K562 (cell line): ENCODE data around the gene TRIM62. TPM values are rescaled to one million over a fixed set of nuclear protein-coding genes. Genes with fewer than 3 reads are reported as not detected.
A peak's percentile ranks its signal among the peaks of the same experiment; 100 is the strongest.

Experiments used
- ATAC-seq: fragments of 200-7000 bp; cut with Tn5 transposase; 3 replicates; pipeline ENCODE4 v1.9.1; 2020; ENCODE audit warnings: moderate library complexity
- BruUV-seq: library from RNA; stranded (reverse); fragments of 400-500 nt; replicated peaks from 2 replicates; lab custom pipeline; 2021; lab: Mats Ljungman, UMichigan
- CTCF ChIA-PET: fragments of 300-600 bp; formaldehyde crosslinking; extraction: SDS; loops from one replicate; lab custom pipeline; 2021; ENCODE audit warnings: low intra/inter-chr PET ratio; lab: Yijun Ruan, JAX
- POLR2A ChIA-PET: fragments of 300-600, 350-650 bp; sonication (Branson Sonifier 250); formaldehyde crosslinking; extraction: SDS; loops from one replicate; lab custom pipeline; 2021; ENCODE audit warnings: antibody characterized with exemption, inconsistent platforms; lab: Yijun Ruan, JAX
- DNase-seq, 4 experiments: peaks; one replicate each; pipeline versions ENCODE4 v3.0.0 to v3.0.0-alpha.2; 2011 to 2018; ENCODE audit warnings: low spot score in 3 of 4, mixed read lengths in 3 of 4; ENCODE audit errors: extremely low read depth in 1 of 4
- FAIRE-seq: peaks from 2 replicates; lab custom pipeline; 2011; peaks lifted over from hg19 to GRCh38; lab: Jason Lieb, UNC
- H2AFZ ChIP-seq: 2 replicates; pipeline ENCODE4 v1.6.0; 2011; ENCODE audit warnings: low read depth, low read length, control low read depth, inconsistent platforms
- H3K27ac ChIP-seq: fragments of 200-600 bp; 3 replicates; pipeline ENCODE4 v1.8.0; 2011; ENCODE audit warnings: low read depth, mild to moderate bottlenecking, control low read depth, inconsistent platforms, low read length, moderate library complexity, mixed read lengths; ENCODE audit errors: extremely low read depth
- H3K27me3 ChIP-seq, 2 experiments: fragments of 300-600 bp in 1 of 2; 2 replicates in 1 of 2; 3 replicates in 1 of 2; pipeline versions ENCODE4 v1.6.0 to v1.8.0; 2011; ENCODE audit warnings: inconsistent platforms in 2 of 2, low read length in 2 of 2, mild to moderate bottlenecking in 1 of 2, mixed read lengths in 1 of 2, moderate library complexity in 1 of 2; ENCODE audit not compliant: control insufficient read depth in 2 of 2, insufficient read depth in 2 of 2
- H3K36me3 ChIP-seq: fragments of 300-600 bp; 3 replicates; pipeline ENCODE4 v1.8.0; 2011; ENCODE audit warnings: mild to moderate bottlenecking, low read length, inconsistent platforms; ENCODE audit not compliant: control insufficient read depth, insufficient read depth
- H3K4me1 ChIP-seq, 2 experiments: fragments of 200-600 bp in 1 of 2; replicated peaks in 1 of 2; 2 replicates in 1 of 2; 3 replicates in 1 of 2; pipeline versions ENCODE4 v1.5.1 to v1.8.0; 2011; ENCODE audit warnings: inconsistent platforms in 2 of 2, low read length in 2 of 2, mild to moderate bottlenecking in 1 of 2, mixed read lengths in 1 of 2, moderate library complexity in 1 of 2; ENCODE audit not compliant: control insufficient read depth in 2 of 2, insufficient read depth in 2 of 2
- H3K4me2 ChIP-seq: 2 replicates; pipeline ENCODE4 v1.6.1; 2011; ENCODE audit warnings: low read length, control low read depth, inconsistent platforms, mixed read lengths; ENCODE audit not compliant: insufficient read depth
- H3K4me3 ChIP-seq: fragments of 200-600 bp; sonication (generic), shearing (Covaris generic); 2 replicates; pipeline ENCODE4 v1.5.1; 2016; ENCODE audit warnings: control low read depth, inconsistent platforms
- H3K79me2 ChIP-seq: fragments of 200-600 bp; 3 replicates; pipeline ENCODE4 v1.8.0; 2011; ENCODE audit warnings: low read length, inconsistent platforms; ENCODE audit not compliant: control insufficient read depth, insufficient read depth
- H3K9ac ChIP-seq, 2 experiments: 2 replicates each; pipeline versions ENCODE4 v1.6.0 to v1.6.1; 2011; ENCODE audit warnings: low read depth in 2 of 2, low read length in 2 of 2, control low read depth in 1 of 2, inconsistent platforms in 1 of 2, mild to moderate bottlenecking in 1 of 2, mixed read lengths in 1 of 2; ENCODE audit not compliant: insufficient read depth in 1 of 2
- H3K9me1 ChIP-seq: one replicate; pipeline ENCODE4 v1.6.0; 2011; ENCODE audit warnings: inconsistent platforms, mild to moderate bottlenecking, low read length, moderate library complexity; ENCODE audit not compliant: control insufficient read depth, insufficient read depth
- H3K9me3 ChIP-seq: replicated peaks from 2 replicates; pipeline ENCODE4 v1.5.1; 2011; ENCODE audit warnings: low read depth, low read length, inconsistent platforms; ENCODE audit not compliant: control insufficient read depth, insufficient read depth
- H4K20me1 ChIP-seq: replicated peaks from 2 replicates; pipeline ENCODE4 v1.6.1; 2011; ENCODE audit warnings: low read length, inconsistent platforms, mixed read lengths; ENCODE audit not compliant: control insufficient read depth, insufficient read depth
- EGR1 ChIP-seq: fragments of 450-650 bp; conservative IDR thresholded peaks from 2 replicates; pipeline ENCODE4 v1.6.1; 2017; ENCODE audit warnings: mild to moderate bottlenecking
- ILK ChIP-seq: fragments of 450-650 bp; IDR thresholded peaks from 2 replicates; pipeline ENCODE4 v1.6.1; 2016; ENCODE audit warnings: missing genetic modification characterization, low read depth, mild to moderate bottlenecking, missing compliant biosample characterization, moderate library complexity, borderline replicate concordance
- TBP ChIP-seq: optimal IDR thresholded peaks from 2 replicates; pipeline ENCODE3; 2011; ENCODE audit warnings: low read depth, low read length, improper control_type of control experiment
- ZBTB7A ChIP-seq: IDR thresholded peaks from 2 replicates; pipeline ENCODE4 v1.6.1; 2011; ENCODE audit warnings: low read depth, mild to moderate bottlenecking, low read length, moderate library complexity, borderline replicate concordance; ENCODE audit not compliant: control insufficient read depth
- WGBS: fragments of 100-300 bp; shearing (Covaris generic); methylation state at CpG from one replicate; pipeline ENCODE4 v1.1.6; 2016; ENCODE audit warnings: low coverage, mixed read lengths; ENCODE audit not compliant: insufficient coverage; ENCODE audit errors: missing lambda C conversion rate; 5-methylcytosine and 5-hydroxymethylcytosine counted together
- in situ Hi-C: fragments of 300-500 bp; cut with MboI; formaldehyde crosslinking; loops from 4 replicates; pipeline ENCODE4 v1.15.0; 2018; ENCODE audit warnings: inconsistent platforms, mixed read lengths
- intact Hi-C: fragments of 100-400 bp; cut with micrococcal nuclease; formaldehyde crosslinking; loops from 2 replicates; pipeline ENCODE4 v1.14.2; 2022
- polyA plus RNA-seq, 8 experiments: library from polyadenylated mRNA; depleted of rRNA in 4 of 8; stranded (reverse) in 5 of 8; unstranded in 3 of 8; fragments of >200 nt; fragmentation: Nextera tagmentation in 2 of 8; fragmentation: Illumina TruSeq in 1 of 8; extraction: Ambion mirVana in 2 of 8; extraction: Trizol in 1 of 8; gene quantifications; 2 replicates each; pipeline versions ENCODE4 v1.2.1 to v1.2.3, GENCODE V29; 2011 to 2014; ENCODE audit warnings: inconsistent platforms in 1 of 8, missing spikeins in 1 of 8
- total RNA-seq, 7 experiments: library from RNA; depleted of rRNA in 6 of 7; stranded (reverse); fragments of >200 nt in 6 of 7; fragmentation: Illumina TruSeq in 2 of 7; extraction: Trizol in 2 of 7; gene quantifications; 2 replicates each; pipeline versions ENCODE4 v1.2.1 to v1.2.3, GENCODE V29; 2011 to 2021; ENCODE audit warnings: low replicate concordance in 1 of 7

Gene TRIM62
- total and polyA plus RNA-seq, 9 of the 15 experiments (the other 6 are each of a cell fraction or from before 2014, with no cell fraction given), result 0.18 to 2.3 (median 0.52) TPM

- 27% methylated on average over 14 of the region's 14 CpGs for WGBS
- H3K27ac ChIP-seq, result no peak overlapping the region
Observed at GRCh38 chr1:33163621-33164519, 18.0 kb downstream of the TRIM62 start.

GRCh38 chr1:33162141-33162540 lies 19.7 kb downstream of the TRIM62 start:
- no peak for DNase-seq
- Histone ChIP-seq H4K20me1 (peaks cover 3% of the 10 kb centered on the region; the same call in 1 of the 2 replicates), H3K4me2 (no peak overlapping the region), H3K9me1 (no peaks in the 10 kb centered on the region), H3K79me2 (no peaks in the 10 kb centered on the region), H3K36me3 (no peaks in the 10 kb centered on the region), H3K27me3 (peaks cover 23 to 44% of the 10 kb centered on the region in 2 experiments), H3K4me1 (peaks cover 2 to 17% of the 10 kb centered on the region in 2 experiments; a peak in 3 of 5 replicates), H3K4me3 (no peak overlapping the region)
- intact Hi-C loops, result no loop called here
- in situ Hi-C loops, result no loop called here
- CTCF ChIA-PET, result no interaction called here
- no peak for TF ChIP-seq ILK (tag)
- TF ChIP-seq, all 486 proteins: peak for 0
- POLR2A ChIA-PET, result interaction anchor here (0.6 to 1.3 kb wide), 4 partner anchors 10 to 69 kb away, joined by 3 to 5 read pairs (median 3); no protein-coding TSS in a partner anchor
- 3% methylated on average over 2 of the region's 2 CpGs for WGBS
- no peak overlapping the region for H2AFZ ChIP-seq
- no peak overlapping the region for H3K9ac ChIP-seq
- no peak overlapping the region for H3K27ac ChIP-seq
- BruUV-seq, result no TSS peak
- ATAC-seq, result no peak
- no peak for FAIRE-seq
- H3K9me3 ChIP-seq, result no peaks in the 10 kb centered on the region

More at GRCh38 chr1:33163621-33164519, 18.0 kb downstream of the TRIM62 start:
- no peak overlapping the region for H2AFZ ChIP-seq
- peak; percentile 29 for ATAC-seq
- peaks cover 3% of the 10 kb centered on the region; the same call in 1 of the 2 replicates for H4K20me1 ChIP-seq
- H3K79me2 ChIP-seq, result no peaks in the 10 kb centered on the region
- in situ Hi-C loops (no loop called here), intact Hi-C loops (no loop called here)
- H3K36me3 ChIP-seq, result no peaks in the 10 kb centered on the region
- H3K4me2 ChIP-seq, result no peak overlapping the region
- H3K4me3 ChIP-seq, result no peak overlapping the region
- no peak for DNase-seq
- H3K9ac ChIP-seq, result no peak overlapping the region
- CTCF ChIA-PET, result interaction anchor here (0.6 kb wide), 1 partner anchor 303 kb away, joined by 4 read pairs; no protein-coding TSS in a partner anchor
- no TSS peak for BruUV-seq
- H3K27me3 ChIP-seq, result peaks cover 22 to 53% of the 10 kb centered on the region in 2 experiments
- H3K9me1 ChIP-seq, result no peaks in the 10 kb centered on the region
- H3K4me1 ChIP-seq, result peaks cover 2 to 17% of the 10 kb centered on the region in 2 experiments; a peak in 3 of 5 replicates
- TF ChIP-seq EGR1 (0 out of 2 replicates have a peak, but pooled peaks have one; percentile 9), TBP (no peak), ZBTB7A (peak; percentile 46; the same call in 1 of the 2 replicates)
- POLR2A ChIA-PET, result interaction anchor here (0.8 kb wide), 1 partner anchor 192 kb away, joined by 3 read pairs; no protein-coding TSS in a partner anchor
- H3K9me3 ChIP-seq, result no peaks in the 10 kb centered on the region
- no peak for FAIRE-seq
